NB4 (cell line): ENCODE results near the gene GALNT2.

Source experiments
- MYC ChIP-seq: IDR thresholded peaks from 2 replicates; pipeline ENCODE4 v1.6.1; 2011; ENCODE audit warnings: low read depth, low read length
- POLR2A ChIP-seq: IDR thresholded peaks from 2 replicates; pipeline ENCODE4 v1.6.1; 2011; ENCODE audit warnings: mild to moderate bottlenecking; ENCODE audit not compliant: insufficient read length; ENCODE audit errors: extremely low read depth
- TF ChIP-seq, protein P1 (sequence below): IDR thresholded peaks from one replicate; pipeline ENCODE4 v1.5.1; 2012; ENCODE audit warnings: low read depth, low read length
- TF ChIP-seq, protein P2 (sequence below): IDR thresholded peaks from 2 replicates; pipeline ENCODE4 v1.6.1; 2011; ENCODE audit warnings: low read depth, low read length

DNA sequence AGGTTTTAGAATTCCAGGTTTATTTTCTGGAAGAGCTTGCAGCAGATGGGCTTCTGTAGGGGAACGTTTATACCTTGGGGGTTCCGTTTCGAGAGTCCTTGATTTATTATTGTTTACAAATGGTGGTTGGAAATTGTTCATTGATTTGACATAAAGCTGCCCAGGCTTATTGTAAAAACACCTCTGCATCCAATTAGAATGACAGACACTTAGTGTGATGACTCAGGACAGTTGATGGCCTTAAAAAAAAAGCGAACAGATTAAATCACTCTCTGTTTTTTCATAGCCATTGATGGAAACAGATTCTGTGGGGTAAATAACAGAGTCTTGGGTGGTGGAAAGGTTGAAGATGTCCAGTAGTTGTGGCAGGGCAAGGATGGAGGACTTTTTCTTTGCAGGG, 35.4 kb downstream of the GALNT2 start:
- TF ChIP-seq, protein P1, sequence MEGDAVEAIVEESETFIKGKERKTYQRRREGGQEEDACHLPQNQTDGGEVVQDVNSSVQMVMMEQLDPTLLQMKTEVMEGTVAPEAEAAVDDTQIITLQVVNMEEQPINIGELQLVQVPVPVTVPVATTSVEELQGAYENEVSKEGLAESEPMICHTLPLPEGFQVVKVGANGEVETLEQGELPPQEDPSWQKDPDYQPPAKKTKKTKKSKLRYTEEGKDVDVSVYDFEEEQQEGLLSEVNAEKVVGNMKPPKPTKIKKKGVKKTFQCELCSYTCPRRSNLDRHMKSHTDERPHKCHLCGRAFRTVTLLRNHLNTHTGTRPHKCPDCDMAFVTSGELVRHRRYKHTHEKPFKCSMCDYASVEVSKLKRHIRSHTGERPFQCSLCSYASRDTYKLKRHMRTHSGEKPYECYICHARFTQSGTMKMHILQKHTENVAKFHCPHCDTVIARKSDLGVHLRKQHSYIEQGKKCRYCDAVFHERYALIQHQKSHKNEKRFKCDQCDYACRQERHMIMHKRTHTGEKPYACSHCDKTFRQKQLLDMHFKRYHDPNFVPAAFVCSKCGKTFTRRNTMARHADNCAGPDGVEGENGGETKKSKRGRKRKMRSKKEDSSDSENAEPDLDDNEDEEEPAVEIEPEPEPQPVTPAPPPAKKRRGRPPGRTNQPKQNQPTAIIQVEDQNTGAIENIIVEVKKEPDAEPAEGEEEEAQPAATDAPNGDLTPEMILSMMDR: no peak
- TF ChIP-seq POLR2A: no peak
- TF ChIP-seq MYC: no peak
- TF ChIP-seq, protein P2, sequence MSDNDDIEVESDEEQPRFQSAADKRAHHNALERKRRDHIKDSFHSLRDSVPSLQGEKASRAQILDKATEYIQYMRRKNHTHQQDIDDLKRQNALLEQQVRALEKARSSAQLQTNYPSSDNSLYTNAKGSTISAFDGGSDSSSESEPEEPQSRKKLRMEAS: no peak
